Measurements from ENCODE around the gene CACNB4.

GRCh38 chr2:151919786-151920185 lies 179.1 kb downstream of the CACNB4 start:
- no peak for TF ChIP-seq CTCF (IDR thresholded peaks at IDR 0.05)
- no peak for TF ChIP-seq REST (IDR thresholded peaks at IDR 0.05; ENCODE audit: insufficient read depth in 1 of 2, low read depth in 2 of 2, low read length in 1 of 2)
- TF ChIP-seq POLR2AphosphoS5 (IDR thresholded peaks at IDR 0.05; ENCODE audit: low read depth, low read length) = no peak
- TF ChIP-seq SIN3A (IDR thresholded peaks at IDR 0.05; ENCODE audit: borderline replicate concordance, insufficient read depth, low read depth, low read length) = no peak
- TF ChIP-seq TCF7L2 (IDR thresholded peaks at IDR 0.05; ENCODE audit: low read depth, low read length) = no peak

All from Panc1 (cell line).